ENCODE measurements around the gene CBFA2T2.
"Not testable (repeated sequence)": the region's sequence is repeated elsewhere in the genome, so short reads cannot be mapped to it uniquely, and the experiment has no call there.

CBFA2T2 gene

DNA sequence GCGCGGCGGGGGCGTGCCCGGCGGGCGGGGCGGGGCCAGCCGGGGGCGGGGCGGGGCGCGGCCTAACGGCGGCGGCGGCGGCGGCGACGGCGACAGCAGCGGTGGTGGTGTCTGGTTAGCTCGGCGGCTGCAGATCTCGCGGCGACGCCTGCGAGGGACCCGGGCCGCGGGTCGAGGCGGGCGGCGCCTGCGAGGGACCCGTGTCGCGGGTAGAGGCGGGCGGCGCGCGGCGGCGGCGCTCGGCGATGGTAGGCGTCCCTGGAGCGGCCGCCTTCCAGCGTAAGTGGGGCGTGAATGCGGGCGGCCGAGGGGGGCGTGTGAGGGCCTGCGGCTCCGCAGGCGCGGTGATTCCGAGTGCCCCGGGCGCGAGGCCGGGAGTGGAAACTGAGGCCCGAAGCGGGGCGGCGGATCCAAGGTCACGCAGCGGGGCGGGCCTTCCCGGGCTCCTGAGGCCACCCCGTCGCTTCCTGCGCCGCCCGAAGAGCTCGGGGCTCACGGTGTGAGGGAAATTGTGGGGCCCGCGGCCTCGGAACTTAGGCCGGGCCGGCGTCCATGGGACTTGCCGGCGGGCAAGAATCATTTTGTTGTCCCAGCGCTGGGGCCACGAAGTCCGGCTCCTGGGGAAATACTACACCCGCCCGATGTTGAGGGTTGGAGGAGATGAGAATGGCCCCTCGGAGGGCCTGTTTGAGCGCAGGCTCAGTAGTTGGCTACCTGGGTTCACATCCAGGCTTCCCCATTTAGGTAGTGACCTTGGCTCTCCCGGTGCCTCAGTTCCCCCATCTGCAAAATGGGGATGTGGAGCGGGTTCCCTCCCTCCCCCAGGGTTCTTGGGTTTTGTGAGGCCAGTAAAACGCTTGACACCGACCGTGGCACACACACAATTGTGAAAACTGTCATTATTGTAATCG is at the start of gene CBFA2T2:
Gene CBFA2T2 (plus strand): TSS at position 74 of the 911 bp plus-strand sequence. CDS start 172 bp downstream, at position 246.
- DNase-seq (ENCODE audit: low spot score): peak; percentile 83

DNA sequence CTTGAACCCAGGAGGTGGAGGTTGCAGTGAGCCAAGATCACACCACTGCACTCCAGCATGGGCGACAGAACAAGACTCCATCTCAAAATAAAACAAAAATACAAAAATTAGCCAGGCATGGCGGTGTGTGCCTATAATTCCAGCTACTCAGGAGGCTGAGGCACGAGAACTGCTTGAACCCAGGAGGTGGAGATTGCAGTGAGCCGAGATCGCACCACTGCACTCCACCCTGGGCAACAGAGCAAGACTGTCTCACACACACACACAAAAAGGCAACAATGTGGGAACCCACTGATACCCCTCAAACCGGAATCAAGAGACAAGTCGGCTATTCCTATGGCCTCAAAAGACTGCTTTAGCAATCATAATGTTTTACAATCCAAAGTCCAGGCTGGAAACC is 49.3 kb upstream of the CBFA2T2 start:
- not testable (repeated sequence) for DNase-seq (ENCODE audit: low spot score)

DNA sequence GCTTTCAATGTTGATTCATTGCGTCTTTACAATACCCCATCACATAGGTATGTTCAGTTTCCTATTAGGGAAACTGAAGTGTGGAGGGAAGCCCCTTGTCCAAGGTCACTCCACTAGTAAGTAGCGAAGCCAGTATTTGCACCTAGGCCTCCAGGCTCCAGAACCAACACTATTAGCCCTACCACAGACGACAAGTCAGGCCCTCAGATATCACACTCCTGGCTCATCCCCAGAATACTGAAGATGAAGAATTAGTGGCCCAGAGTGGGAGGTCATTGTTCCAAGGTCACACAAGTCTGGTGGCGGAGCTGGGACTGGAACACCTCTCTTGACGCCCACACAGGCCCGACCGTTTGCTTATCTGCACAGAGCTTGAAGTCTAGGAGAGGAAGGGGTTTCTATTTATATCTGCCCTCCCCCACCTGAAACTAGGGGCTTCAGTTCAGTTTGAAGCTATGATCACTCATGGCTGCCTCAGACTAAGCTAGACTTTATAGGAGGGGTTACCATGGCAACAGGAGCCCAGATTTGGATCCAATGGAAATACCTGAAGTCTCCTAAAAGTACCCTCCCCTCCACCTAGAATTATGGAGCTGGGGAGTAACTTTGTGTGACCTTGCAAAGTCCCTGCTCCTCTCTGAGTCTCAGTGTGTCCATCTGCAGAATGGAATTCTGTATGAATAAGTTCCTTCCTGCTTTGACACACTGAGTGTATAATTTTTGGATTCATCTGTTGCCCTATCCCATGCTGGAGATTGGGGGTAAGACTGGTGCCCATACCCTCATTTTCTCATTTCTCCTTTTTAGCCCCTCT is 48.5 kb upstream of the CBFA2T2 start:
- no peak for DNase-seq (ENCODE audit: low spot score)

DNA sequence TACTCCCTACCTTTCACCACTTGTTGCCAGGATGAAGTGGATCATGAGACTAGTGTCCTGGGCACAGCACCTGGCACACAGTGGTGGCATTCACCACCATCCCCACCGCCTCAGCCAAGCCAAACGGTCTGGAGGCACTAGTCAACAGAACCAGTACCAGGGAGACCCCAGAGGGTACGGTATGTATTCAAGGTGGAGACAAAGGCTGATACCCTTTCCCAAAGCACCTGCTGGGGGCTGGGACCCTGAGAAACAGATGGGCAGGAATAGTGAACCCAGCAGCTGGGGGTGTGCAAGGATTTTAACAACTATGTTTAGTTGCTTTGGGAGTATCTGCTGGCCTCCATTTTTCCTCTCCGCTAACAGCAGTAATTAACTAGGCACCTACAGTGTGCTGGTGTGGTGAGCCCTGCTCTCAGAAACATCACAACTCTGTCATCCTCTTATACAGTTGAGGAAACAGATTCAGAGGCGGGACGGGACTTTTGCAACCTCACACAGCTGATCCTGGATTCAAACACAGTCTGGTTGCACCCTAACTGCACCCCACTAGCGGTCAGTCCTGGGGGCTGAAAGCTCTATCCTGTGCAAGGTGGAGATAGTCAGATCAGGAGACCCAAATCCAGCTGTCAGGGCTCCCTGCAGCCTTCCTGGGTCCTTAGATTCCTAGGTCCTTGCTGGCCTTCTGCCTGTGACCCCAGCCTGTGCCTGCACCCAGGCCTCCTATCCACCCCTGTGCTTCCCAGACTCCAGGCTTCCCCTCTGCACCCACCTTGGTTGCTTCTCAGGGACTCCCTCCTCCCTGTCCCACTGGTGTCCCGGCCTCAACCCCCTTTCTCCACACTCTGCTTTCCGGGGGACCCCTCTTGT is 47.5 kb upstream of the CBFA2T2 start:
- DNase-seq (ENCODE audit: low spot score): no peak

DNA sequence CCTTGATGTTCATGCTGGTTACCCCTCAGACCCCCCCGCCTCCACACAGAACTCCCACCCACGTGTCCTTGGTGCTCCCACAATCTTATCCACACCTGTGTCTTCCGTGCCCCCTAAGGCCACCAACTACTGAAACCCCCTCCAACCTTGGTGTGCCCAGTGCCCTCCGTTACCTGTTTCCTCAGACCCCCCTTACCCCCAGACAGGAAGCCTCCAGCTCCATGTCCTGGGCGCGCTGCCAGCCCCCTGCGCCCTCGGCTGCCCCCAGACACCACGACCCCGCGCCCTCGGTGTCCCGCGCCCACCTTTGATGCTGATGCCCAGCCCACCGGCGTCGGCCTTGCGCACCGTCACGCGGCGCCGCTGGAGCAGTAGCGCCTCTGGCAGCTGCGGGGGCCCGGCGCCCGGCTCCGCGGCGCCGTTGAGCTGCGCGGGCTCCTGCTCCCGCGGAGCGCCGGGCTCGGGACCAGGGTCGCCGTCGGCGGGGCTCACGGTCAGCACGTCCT is 46.8 kb upstream of the CBFA2T2 start:
- DNase-seq (ENCODE audit: low spot score): no peak

DNA sequence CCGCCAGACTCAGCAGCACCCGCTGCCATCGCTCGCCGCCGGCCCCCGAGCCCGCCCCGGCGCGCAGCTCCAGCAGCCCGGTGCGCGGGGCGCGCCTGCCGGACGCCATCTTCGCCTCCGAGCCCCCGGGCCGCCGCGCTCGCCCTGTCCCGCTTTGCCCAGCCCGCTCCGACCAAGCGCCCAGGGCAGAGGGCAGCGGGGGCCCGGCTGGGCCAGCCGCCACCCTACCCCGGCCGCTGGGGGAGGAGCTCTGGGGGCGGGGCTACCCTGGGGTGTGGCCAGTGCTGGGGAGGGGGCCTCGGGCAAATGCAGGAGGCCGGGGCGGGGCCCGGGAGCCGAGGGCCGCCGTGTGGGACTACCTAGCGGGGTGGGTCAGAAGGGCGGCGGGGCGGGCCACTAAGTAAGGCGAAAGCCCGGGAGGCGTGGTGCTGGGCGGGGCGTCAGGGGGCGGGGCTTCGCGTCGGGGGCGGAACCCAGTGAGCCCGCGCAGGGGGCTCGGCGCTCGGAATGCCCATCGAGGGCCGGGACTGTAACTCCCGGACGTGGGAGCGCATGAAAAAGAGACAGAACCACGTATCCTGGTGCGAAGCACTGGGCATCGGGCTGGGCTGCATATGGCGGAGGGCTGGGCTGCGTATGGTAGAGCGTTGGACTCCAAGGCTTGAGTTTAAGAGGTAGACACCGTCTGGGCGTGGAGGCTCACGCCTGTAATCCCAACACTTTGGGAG is 46.2 kb upstream of the CBFA2T2 start, which contains the start of gene SNTA1:
Gene SNTA1 (minus strand): TSS at position 252 of the 728 bp plus-strand sequence. CDS start 143 bp downstream, at position 109.
- peak; percentile 96 for DNase-seq (ENCODE audit: low spot score)

DNA sequence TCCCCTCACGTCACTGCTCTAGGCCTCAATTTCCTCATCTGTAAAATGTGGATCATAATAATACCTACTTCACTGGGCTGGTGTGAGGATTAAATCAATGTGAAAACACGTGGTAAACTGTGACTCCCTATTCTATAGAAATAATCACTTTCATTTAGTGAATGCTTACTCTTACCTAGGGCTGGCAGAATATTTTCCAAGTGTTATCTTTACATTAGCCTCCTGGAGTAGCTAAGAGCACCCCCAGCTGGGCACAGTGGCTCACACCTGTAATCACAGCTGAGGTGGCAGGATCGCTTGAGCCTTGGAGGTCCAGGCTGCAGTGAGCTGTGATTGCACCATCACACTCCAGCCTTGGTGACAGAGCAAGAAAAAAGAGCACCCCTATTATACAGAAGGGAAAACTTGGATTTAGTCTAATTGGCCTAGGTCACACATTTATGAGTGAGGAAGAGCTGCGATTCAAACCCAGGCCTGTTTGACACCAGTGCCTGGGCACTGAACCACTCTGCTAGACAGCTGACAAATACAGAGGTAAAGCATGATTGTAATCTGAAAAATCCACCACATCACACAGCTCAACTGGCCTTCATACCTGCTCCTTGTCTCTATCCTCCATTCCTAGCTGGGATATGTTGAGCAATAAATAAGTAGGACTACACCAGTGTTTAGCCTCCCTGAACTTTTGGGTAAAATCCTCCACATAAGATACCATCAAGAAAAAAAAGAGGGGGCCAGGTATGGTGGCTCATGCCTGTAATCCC is 44.9 kb upstream of the CBFA2T2 start:
- DNase-seq (ENCODE audit: low spot score): no peak

DNA sequence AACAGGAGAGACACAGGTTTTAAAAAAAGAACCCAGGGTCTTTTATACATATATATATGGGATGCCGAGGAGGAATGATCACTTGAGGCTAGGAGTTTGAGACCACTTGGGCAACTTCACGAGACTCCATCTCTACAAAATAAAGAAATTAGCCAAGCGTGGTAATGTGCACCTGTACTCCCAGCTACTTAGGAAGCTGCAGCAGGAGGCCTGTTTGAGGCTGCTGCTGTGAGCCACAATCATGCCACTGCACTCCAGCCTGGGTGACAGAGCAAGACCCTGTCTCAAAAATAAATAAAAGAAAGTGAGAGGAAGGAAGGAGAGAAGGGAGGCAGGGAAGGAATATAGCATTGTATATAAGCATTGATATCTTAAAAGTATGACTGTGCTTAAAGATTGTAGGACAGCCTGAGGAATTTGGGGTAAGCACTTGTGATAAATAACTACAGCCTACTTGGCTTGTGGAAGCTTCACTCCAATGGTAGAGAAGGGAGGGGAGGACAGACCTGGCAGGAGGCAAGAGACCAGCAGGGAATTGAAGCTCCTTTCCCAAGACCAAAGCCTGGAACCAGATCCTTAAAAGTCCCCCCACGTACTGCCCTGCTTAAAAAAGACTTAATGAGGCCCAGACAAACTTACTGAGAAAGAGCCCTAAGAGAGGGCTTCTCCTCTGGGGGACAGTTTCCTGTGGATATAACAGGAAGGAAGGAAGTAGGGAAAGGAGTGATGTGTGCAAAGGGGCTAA is 43.8 kb upstream of the CBFA2T2 start:
- DNase-seq (ENCODE audit: low spot score): no peak

DNA sequence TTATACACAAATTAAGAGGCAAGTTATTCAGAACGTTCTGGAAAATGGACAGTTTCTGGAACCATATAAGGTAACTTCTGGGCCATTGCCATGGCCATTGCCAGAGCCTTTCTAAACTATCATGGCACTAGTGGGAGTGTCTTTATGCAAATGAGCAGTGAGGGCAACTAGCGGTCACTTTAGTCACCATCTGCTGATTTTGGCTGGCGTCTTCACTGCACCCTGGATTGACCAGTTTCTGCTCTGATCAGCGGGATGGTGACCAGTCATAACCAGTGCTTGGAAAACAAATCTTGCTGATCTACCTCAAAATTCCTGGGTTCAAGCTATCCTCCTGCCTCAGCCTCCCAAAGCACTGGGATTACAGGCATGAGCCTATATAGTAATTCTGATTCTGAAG is 39.0 kb upstream of the CBFA2T2 start:
- peak; percentile 52 for DNase-seq (ENCODE audit: low spot score)

DNA sequence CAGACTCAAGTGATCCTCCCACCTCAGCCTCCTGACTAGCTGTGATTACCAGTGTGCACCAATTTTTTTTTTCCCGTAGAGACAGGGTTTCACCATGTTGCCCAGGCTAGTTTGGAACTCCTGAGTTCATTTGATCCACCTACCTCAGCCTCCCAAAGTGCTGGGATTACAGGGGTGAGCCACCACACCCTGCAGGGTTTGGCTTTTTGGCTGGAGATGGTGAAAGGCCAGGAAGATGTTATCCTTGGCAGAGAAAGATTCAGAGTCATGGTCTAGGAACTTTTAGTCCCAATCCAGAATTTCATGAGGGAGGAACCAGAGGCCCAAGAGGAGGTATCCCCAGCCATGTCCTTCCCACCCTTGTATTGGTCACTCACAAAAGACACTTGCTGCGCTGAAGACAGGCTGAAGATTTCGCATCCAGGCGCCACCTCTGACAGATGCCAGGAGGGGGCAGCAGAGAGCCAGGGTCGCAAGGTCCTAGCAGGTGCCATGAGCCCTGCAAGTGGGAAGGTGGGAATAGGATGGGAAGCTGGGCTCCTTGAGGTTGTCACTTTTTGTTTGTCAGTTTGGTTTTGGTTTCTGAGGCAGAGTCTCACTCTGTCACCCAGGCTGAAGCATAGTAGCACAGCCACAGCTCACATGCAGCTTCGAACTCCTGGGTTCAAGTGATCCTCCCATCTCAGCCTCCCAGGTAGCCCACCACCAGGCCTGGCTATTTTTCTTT is 32.8 kb upstream of the CBFA2T2 start:
- DNase-seq (ENCODE audit: low spot score): peak; percentile 89

DNA sequence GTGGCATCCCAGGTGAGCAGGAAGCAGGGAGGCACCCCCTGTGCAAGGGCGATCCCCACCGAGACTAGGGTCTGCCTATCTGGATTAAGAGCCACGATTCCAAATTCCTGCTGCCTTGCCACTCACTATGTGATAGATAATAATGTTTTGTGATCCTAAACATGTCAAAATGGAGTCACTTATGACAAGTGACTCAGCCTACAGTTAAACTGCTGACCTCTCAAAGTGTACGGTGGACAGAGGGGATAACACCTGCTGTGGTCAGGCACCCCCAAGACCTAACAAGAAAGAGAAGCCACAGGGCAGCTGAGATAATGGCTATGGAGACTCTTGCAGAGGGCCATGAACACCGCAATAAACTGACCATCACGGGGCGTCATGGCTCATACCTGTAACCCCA is 30.3 kb upstream of the CBFA2T2 start:
- DNase-seq (ENCODE audit: low spot score): no peak

DNA sequence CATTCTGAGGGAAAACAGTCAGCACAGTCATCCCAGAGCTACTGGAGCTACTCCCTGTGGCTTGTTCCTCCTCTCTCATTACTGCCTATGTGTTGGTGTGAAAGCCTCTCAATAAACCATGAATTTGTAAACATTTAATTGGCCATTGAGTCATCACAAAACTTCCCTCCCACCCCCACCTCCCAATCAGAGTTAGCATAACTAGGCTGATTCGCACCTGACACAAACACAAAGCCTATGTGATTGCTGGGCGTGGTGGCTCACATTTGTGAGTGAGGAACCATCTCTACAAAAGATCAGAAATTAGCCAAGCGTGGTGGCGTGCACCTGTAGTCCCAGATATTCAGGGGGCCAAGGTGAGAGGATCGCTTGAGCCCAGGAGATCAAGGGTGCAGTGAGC is 29.2 kb upstream of the CBFA2T2 start:
- no peak for DNase-seq (ENCODE audit: low spot score)

DNA sequence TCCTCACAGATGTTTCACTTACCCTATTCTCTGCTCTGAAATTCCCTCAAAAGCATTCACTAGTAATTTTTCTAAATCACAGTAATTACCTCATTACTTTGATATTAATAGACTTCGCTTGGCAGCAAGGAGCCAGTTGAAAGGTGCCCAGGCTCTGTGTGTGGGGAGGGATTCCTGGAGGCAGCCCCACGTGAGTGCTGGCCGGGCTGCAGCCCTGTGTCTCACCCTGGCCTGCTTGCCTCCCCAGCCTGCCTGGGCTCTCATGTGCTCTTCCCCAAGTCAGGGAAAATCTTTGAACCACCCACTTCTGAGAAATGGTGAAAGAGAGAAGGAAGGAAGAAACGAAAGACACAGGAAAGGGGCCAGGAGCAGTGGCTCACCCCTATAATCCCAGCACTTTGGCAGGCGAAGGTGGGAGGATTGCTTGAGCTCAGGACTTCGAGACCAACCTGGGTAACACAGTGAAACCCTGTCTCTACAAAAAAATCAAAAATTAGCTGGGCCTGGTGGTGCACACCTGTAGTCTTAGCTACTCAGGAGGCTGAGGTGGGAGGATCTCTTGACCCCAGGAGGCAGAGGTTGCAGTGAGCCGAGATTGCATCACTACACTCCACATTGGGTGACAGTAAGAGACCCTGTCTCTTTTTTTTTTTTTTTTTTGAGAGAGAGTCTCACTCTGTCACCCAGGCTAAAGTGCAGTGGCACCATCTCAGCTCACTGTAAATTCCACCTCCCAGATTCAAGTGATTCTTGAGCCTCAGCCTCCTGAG is 26.4 kb upstream of the CBFA2T2 start:
- no peak for DNase-seq (ENCODE audit: low spot score)

DNA sequence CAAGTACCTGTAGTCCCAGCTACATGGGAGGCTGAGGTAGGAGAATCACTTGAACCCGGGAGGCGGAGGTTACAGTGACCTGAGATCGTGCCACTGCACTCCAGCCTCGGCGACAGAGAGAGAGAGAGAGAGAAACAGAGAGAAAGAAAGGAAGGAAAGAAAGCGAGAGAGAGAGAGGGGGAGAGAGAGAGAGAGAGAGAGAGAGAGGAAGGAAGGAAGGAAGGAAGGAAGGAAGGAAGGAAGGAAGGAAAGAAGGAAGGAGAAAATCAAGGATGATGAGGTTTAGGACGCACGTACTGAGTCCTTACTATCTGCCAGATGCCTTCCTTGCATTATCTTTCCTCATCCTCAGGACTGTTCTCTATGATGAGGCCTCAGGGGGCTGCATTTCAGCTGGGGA is 25.1 kb upstream of the CBFA2T2 start:
- not testable (repeated sequence) for DNase-seq (ENCODE audit: low spot score)

DNA sequence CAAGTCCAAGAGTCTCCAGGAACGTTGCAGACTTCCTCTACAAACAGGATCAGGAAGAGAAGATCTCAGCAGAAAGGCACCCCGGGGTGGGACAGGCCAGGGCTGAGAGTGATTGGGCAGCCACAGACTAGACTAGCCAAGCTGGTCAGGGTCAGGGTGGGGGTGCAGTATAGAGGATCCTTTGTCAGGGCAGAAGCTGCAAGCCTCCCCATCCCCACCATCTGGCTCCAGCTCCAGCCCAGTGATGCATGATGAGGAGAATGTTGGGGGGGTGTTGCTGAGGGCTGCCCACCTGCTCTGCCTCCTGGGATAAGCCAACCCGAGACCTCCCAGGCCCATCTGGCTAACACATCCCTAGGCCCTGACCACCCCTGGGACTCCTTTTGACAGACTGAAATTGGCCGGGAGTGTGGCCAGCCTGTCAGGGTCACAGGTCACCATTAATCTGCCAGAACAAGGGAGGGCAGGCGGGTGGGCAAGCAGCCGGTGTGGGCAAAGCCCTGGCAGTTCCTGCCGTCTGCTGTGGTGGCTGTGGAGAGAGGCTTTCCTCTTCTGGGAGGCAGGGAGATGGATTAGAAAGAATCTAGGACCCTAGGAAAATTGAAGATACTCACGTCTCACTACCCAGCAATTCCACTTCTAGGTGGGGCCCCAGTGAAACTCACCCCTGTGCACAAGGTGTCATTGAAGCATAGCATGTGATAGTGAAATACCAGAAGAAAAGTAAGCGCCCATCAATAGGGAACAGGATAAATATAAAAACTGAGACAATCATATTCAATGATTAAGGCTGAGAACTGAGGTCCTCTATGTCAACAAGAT is 24.2 kb upstream of the CBFA2T2 start:
- DNase-seq (ENCODE audit: low spot score): no peak

DNA sequence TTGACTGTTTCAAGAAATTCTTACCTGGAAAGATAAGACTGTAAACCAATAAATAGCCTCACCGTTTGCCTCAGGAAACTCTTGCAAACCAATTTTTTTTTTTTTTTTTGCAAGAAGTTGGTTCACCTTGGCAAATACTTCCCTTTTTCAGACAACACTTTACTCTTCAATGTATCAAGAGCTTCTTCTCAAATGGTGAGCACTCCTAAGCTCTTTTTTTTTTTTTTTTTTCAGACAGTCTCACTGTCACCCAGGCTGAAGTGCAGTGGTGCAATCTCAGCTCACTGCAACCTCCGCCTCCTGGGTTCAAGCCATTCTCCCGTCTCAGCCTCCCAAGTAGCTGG is 23.6 kb upstream of the CBFA2T2 start:
- no peak for DNase-seq (ENCODE audit: low spot score)

DNA sequence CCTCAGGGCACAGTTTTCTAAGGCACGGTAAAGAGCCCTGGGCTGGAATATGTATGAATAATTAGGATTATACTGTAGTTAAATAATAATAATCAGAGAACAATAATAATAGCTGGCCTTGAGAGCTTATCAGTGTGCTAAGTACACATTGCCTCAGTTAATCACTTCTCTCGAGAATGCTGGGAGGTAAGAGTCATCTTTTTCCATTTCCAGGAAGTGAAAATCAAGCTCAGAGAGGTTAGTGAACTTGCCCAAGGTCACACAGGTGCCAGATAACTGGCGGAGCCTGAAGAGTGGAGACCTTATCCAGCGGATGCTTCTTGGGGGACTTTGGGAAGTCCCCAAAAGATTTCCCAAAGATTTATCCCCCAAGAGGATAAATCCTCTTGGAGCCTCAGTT is 19.4 kb upstream of the CBFA2T2 start:
- no peak for DNase-seq (ENCODE audit: low spot score)
